Measurements from ENCODE around the gene STK33.

The STK33 gene

DNA sequence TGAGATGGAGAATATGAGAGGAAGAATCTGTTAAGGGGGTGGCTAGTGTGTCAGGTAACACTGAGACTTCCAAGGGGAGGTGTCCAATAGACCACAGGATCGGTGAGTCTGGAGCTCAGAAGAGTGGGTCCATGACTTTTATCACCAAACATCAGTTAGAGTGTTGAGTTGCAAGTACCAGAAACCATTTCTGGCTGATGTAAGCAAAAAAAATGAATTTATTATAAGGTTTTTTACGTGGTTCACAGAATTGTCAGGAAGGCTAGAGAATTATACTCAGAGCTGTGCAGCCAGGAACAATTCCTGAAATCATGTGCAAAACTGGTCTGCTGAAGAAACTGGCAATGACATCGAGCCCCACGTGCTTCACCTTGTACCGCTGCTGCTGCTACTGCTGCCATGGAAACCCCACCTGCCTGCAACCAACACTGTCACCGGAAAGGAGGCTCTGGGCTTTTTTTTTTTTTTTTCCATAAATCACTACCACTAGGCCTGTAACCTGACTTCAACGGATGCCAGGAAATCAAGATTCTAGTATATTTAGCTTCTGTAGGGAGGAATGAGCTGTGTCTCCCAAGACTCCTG lies 16.6 kb upstream of the STK33 start:
- Histone ChIP-seq H3K4me3 (ENCODE audit: low read depth, low read length) (no peak overlapping the region), H3K27ac (no peak overlapping the region), H3K27me3 (replicated peaks) (no peaks in the 10 kb centered on the region), H3K36me3 (replicated peaks) (no peaks in the 10 kb centered on the region)
- in situ Hi-C loops (cut with HindIII; ENCODE audit: low pct_ligation_motif_present, low sequenced_read_pairs), result no loop called here
- DNase-seq, result peak; percentile 39
- TF ChIP-seq, protein P1, sequence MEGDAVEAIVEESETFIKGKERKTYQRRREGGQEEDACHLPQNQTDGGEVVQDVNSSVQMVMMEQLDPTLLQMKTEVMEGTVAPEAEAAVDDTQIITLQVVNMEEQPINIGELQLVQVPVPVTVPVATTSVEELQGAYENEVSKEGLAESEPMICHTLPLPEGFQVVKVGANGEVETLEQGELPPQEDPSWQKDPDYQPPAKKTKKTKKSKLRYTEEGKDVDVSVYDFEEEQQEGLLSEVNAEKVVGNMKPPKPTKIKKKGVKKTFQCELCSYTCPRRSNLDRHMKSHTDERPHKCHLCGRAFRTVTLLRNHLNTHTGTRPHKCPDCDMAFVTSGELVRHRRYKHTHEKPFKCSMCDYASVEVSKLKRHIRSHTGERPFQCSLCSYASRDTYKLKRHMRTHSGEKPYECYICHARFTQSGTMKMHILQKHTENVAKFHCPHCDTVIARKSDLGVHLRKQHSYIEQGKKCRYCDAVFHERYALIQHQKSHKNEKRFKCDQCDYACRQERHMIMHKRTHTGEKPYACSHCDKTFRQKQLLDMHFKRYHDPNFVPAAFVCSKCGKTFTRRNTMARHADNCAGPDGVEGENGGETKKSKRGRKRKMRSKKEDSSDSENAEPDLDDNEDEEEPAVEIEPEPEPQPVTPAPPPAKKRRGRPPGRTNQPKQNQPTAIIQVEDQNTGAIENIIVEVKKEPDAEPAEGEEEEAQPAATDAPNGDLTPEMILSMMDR (IDR thresholded peaks at IDR 0.05; ENCODE audit: low read depth, low read length, missing control alignments), result no peak

DNA sequence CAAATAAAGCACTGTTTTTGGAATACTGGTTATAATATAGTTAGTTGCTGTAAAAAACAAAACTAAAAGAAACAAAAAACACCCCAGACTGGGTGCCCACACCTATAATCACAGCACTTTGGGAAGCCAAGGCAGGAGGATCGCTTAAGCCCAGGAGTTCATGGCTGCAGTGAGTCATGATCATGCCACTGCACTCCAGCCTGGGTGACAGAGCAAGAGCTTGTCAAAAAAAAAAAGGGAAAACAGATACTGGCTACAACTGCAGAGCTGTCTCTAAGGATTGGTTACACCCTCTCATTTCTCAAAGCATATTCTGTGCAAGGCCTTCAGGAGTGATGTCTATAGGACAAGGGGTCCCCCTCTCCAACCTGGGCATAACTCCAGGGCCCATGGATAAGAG lies 14.6 kb upstream of the STK33 start:
- H3K27me3 ChIP-seq (replicated peaks), result no peaks in the 10 kb centered on the region
- DNase-seq, result peak; percentile 50
- in situ Hi-C loops (cut with HindIII; ENCODE audit: low pct_ligation_motif_present, low sequenced_read_pairs), result no loop called here
- H3K4me3 ChIP-seq (ENCODE audit: low read depth, low read length), result no peak overlapping the region
- TF ChIP-seq, protein P1 (IDR thresholded peaks at IDR 0.05; ENCODE audit: low read depth, low read length, missing control alignments), result no peak
- H3K36me3 ChIP-seq (replicated peaks), result no peaks in the 10 kb centered on the region
- no peak overlapping the region for H3K27ac ChIP-seq

DNA sequence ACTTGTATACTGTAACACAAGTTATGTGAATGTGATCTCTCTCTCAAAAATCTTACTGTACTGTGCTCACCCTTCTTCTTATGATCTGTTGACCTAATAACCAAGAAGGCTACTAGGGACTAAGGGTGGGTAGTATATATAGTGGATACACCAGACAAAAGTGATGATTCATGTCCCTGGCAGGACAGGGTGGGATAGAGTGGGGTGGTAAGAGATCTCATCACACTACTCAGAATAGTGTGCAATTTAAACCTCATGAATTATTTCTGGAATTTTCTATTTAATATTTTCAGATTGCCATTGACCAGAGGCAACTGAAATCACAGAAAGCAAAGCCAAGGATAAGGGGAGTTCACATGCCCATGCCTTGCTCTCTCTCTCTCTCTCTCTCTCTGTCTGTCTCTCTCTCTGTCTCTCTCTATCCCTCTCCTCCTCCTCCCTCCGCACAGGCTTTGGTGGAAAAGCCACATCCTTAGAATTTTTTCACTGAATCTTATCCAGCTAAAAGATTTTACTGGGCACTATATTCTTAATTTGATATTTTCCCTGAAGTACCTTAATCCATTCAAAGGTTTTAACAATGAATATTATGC lies 12.0 kb upstream of the STK33 start:
- no peak for DNase-seq
- Histone ChIP-seq H3K4me3 (ENCODE audit: low read depth, low read length) (no peak overlapping the region), H3K27ac (no peak overlapping the region), H3K36me3 (replicated peaks) (no peaks in the 10 kb centered on the region), H3K27me3 (replicated peaks) (no peaks in the 10 kb centered on the region)
- in situ Hi-C loops (cut with HindIII; ENCODE audit: low pct_ligation_motif_present, low sequenced_read_pairs), result no loop called here
- TF ChIP-seq, protein P1 (IDR thresholded peaks at IDR 0.05; ENCODE audit: low read depth, low read length, missing control alignments), result no peak

DNA sequence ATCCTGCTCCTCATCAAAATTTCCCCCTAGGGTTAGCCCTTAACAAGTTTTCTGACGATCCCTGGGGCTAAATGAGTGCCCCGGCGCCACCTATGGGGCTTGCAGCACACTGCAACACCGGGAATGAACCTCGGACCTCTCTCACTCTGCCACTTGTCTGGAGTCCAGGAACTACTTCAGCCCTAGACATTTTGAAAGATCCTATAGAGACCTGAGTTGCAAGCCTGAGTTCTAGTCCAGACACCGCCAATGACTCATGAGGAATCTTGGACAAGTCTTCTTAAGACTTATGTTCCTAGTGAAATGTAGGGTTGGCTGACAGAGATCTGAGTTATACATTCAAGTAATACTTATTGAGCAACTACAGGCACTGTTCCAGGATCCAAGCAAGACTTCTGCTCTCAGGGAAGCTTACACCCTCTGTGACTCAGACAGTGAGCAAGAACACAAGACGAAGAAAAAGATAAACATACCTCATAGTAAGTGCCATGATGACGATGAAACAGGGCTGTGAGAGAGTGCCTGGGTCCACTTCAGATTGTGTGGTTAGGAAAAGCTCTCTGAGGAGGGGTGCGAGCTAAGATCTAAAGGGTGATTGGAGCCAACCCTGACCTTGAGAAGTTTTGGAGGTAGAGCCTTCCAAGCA lies 10.2 kb upstream of the STK33 start:
- TF ChIP-seq, protein P1 (IDR thresholded peaks at IDR 0.05; ENCODE audit: low read depth, low read length, missing control alignments), result peak; percentile 91
- Histone ChIP-seq H3K36me3 (replicated peaks) (no peaks in the 10 kb centered on the region), H3K4me3 (ENCODE audit: low read depth, low read length) (no peak overlapping the region), H3K27ac (peak overlapping the region; percentile 71), H3K27me3 (replicated peaks) (no peaks in the 10 kb centered on the region)
- in situ Hi-C loops (cut with HindIII; ENCODE audit: low pct_ligation_motif_present, low sequenced_read_pairs), result no loop called here
- peak; percentile 100 for DNase-seq

DNA sequence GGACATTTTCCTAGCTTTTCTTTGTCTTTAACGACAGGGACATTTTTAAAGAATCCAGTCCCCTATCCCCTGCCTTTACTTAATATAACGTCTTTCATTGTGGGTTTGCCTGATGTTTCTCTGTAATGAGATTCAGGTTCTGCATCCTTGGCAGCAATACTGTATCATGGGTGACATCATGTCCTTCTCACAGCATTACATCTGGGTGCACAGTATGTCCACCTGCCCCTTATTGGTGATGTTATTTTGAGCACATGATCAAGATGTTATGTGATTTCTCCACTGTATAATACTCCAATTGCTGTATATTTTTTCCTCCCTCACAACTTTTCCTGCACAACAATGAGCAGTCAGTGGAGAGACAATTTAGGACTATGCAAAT lies 9.7 kb upstream of the STK33 start:
- Histone ChIP-seq H3K27me3 (replicated peaks) (no peaks in the 10 kb centered on the region), H3K4me3 (ENCODE audit: low read depth, low read length) (no peak overlapping the region), H3K36me3 (replicated peaks) (no peaks in the 10 kb centered on the region), H3K27ac (peak overlapping the region; percentile 37)
- DNase-seq, result no peak
- TF ChIP-seq, protein P1 (IDR thresholded peaks at IDR 0.05; ENCODE audit: low read depth, low read length, missing control alignments), result no peak
- in situ Hi-C loops (cut with HindIII; ENCODE audit: low pct_ligation_motif_present, low sequenced_read_pairs), result no loop called here

Data from brain microvascular endothelial cell (primary cell).